Uterus (tissue), 4 donors: Measurements from ENCODE around the gene ERLEC1. TPM values are rescaled to one million over a fixed set of nuclear protein-coding genes. Genes with fewer than 3 reads are reported as not detected.
"Not testable (repeated sequence)": the region's sequence is repeated elsewhere in the genome, so short reads cannot be mapped to it uniquely, and the experiment has no call there.

Experiments
- DNase-seq, 2 donors: peaks; one replicate each; pipeline ENCODE4 v3.0.0-alpha.2; 2019 to 2020
- H3K27ac ChIP-seq, 2 donors: fragments of 200-600 bp; sonication (generic); 1 replicate in 1 of 2; 2 replicates in 1 of 2; pipeline ENCODE4 v1.5.1; 2016 to 2018
- H3K27me3 ChIP-seq, 2 donors: fragments of 200-600 bp; sonication (generic); one replicate each; pipeline ENCODE4 v1.5.1; 2018 to 2019; ENCODE audit warnings: control low read depth in 1 of 2
- H3K36me3 ChIP-seq, 2 donors: fragments of 200-600 bp; sonication (generic); one replicate each; pipeline ENCODE4 v1.5.1; 2019; ENCODE audit warnings: control low read depth in 1 of 2
- H3K4me1 ChIP-seq, 2 donors: fragments of 200-600 bp; sonication (generic); one replicate each; pipeline ENCODE4 v1.5.1; 2018 to 2019; ENCODE audit warnings: control low read depth in 1 of 2
- H3K4me3 ChIP-seq, 2 donors: fragments of 200-600 bp; sonication (generic); 1 replicate in 1 of 2; 2 replicates in 1 of 2; pipeline ENCODE4 v1.5.1; 2018 to 2019; ENCODE audit warnings: mild to moderate bottlenecking in 1 of 2
- H3K9me3 ChIP-seq, 2 donors: fragments of 200-600 bp; sonication (generic); one replicate each; pipeline ENCODE4 v1.5.1; 2019; ENCODE audit warnings: control low read depth in 1 of 2
- CTCF ChIP-seq, 4 experiments: fragments of 200-600 bp in 2 of 4; fragments of 450-650 bp in 2 of 4; sonication (generic) in 2 of 4; IDR thresholded peaks; one replicate each; pipeline ENCODE4 v1.5.1; 2016 to 2019; ENCODE audit warnings: antibody characterized with exemption in 4 of 4, mild to moderate bottlenecking in 2 of 4, moderate library complexity in 1 of 4
- POLR2A ChIP-seq, 2 donors: fragments of 450-650 bp; IDR thresholded peaks; one replicate each; pipeline ENCODE4 v1.6.1; 2016; ENCODE audit warnings: antibody characterized with exemption in 2 of 2, mild to moderate bottlenecking in 1 of 2, moderate library complexity in 1 of 2
- intact Hi-C: fragments of 100-400 bp; cut with DNase I; formaldehyde crosslinking; loops from one replicate; pipeline ENCODE4 v1.15.1; 2023; ENCODE audit warnings: low total_unique reads
- total RNA-seq, 4 donors: library from RNA; depleted of rRNA in 3 of 4; stranded (reverse); fragments of >200 nt in 3 of 4; gene quantifications; one replicate each; pipeline versions ENCODE4 v1.1.0 to v1.2.4, GENCODE V29; 2014 to 2023
- donor health status: DM: yes; HTN: yes; CAD: no.

ERLEC1 gene
- total RNA-seq, 4 donors from 2014 or later: 30.2 to 125 (median 74.6) TPM

- DNase-seq: no peak
- Histone ChIP-seq H3K27ac (no peak overlapping the region), H3K27me3 (no peaks in the 10 kb centered on the region), H3K36me3 (no peaks in the 10 kb centered on the region), H3K4me1 (no peaks in the 10 kb centered on the region), H3K4me3 (no peak overlapping the region), H3K9me3 (no peaks in the 10 kb centered on the region)
- intact Hi-C loops: no loop called here
- TF ChIP-seq POLR2A (IDR thresholded peaks at IDR 0.05) (no peak), CTCF (IDR thresholded peaks at IDR 0.05) (no peak)
Measured at GRCh38 chr2:53820711-53821110, 33.9 kb downstream of the ERLEC1 start.

GRCh38 chr2:53821810-53822209, 35.0 kb downstream of the ERLEC1 start:
- no peak overlapping the region for H3K27ac ChIP-seq
- H3K4me3 ChIP-seq: no peak overlapping the region
- no peaks in the 10 kb centered on the region for H3K27me3 ChIP-seq
- TF ChIP-seq POLR2A (IDR thresholded peaks at IDR 0.05): no peak
- no peak for TF ChIP-seq CTCF (IDR thresholded peaks at IDR 0.05)
- no peaks in the 10 kb centered on the region for H3K36me3 ChIP-seq
- DNase-seq: no peak
- intact Hi-C loops: no loop called here
- H3K9me3 ChIP-seq: no peaks in the 10 kb centered on the region
- no peaks in the 10 kb centered on the region for H3K4me1 ChIP-seq

GRCh38 chr2:53823639-53824038, 36.8 kb downstream of the ERLEC1 start:
- intact Hi-C loops, H3K27ac ChIP-seq: not testable (repeated sequence)

GRCh38 chr2:53826030-53826410, 39.2 kb downstream of the ERLEC1 start:
- Histone ChIP-seq H3K36me3 (no peaks in the 10 kb centered on the region), H3K4me3 (no peak overlapping the region), H3K4me1 (no peaks in the 10 kb centered on the region), H3K9me3 (no peaks in the 10 kb centered on the region), H3K27ac (no peak overlapping the region), H3K27me3 (no peaks in the 10 kb centered on the region)
- no peak for TF ChIP-seq CTCF (IDR thresholded peaks at IDR 0.05)
- TF ChIP-seq POLR2A (IDR thresholded peaks at IDR 0.05): no peak
- intact Hi-C loops: no loop called here
- DNase-seq: no peak

More at GRCh38 chr2:53823639-53824038, 36.8 kb downstream of the ERLEC1 start:
- not testable (repeated sequence) for DNase-seq, H3K27me3 ChIP-seq, H3K9me3 ChIP-seq, H3K4me3 ChIP-seq, H3K36me3 ChIP-seq, H3K4me1 ChIP-seq

GRCh38 chr2:53826587-53827397, 39.9 kb downstream of the ERLEC1 start:
- H3K36me3 ChIP-seq: no peaks in the 10 kb centered on the region
- no peak for DNase-seq
- TF ChIP-seq POLR2A (IDR thresholded peaks at IDR 0.05): no peak
- no peak for TF ChIP-seq CTCF (IDR thresholded peaks at IDR 0.05)
- no peaks in the 10 kb centered on the region for H3K9me3 ChIP-seq
- no peak overlapping the region for H3K4me3 ChIP-seq
- intact Hi-C loops: no loop called here
- no peaks in the 10 kb centered on the region for H3K27me3 ChIP-seq
- H3K4me1 ChIP-seq: no peaks in the 10 kb centered on the region
- no peak overlapping the region for H3K27ac ChIP-seq
